H1 (cell line): Measurements from ENCODE around the gene UGT1A8. TPM values are rescaled to one million over a fixed set of nuclear protein-coding genes. Genes with fewer than 3 reads are reported as not detected.
A peak's percentile ranks its signal among the peaks of the same experiment; 100 is the strongest.

ENCODE experiments used
- CTCF ChIA-PET: fragments of 300-600 bp; sonication (Branson Sonifier 250); formaldehyde crosslinking; loops from one replicate; lab custom pipeline; 2021; ENCODE audit not compliant: partially characterized antibody; lab: Charles Lee
- POLR2A ChIA-PET: fragments of 300-600 bp; sonication (Branson Sonifier 250); formaldehyde crosslinking; loops from one replicate; lab custom pipeline; 2021; ENCODE audit warnings: inconsistent platforms; ENCODE audit not compliant: partially characterized antibody; lab: Charles Lee
- DNase-seq, 2 experiments: peaks; one replicate each; pipeline versions ENCODE4 v3.0.0 to v3.0.0-alpha.2; 2010 to 2022; ENCODE audit warnings: low spot score in 2 of 2, low read depth in 1 of 2, mixed read lengths in 1 of 2
- FAIRE-seq: peaks from 2 replicates; lab custom pipeline; 2011; peaks lifted over from hg19 to GRCh38; lab: Jason Lieb, UNC
- H2AFZ ChIP-seq: 2 replicates; pipeline ENCODE4 v1.8.1; 2012; ENCODE audit warnings: low read length, inconsistent platforms
- H2AK5ac ChIP-seq: 2 replicates; pipeline ENCODE4 v1.6.1; 2013; ENCODE audit warnings: low read depth, low read length
- H2BK120ac ChIP-seq: replicated peaks from 2 replicates; pipeline ENCODE3; 2013; ENCODE audit warnings: low read depth, low read length, inconsistent platforms
- H2BK12ac ChIP-seq: 2 replicates; pipeline ENCODE4 v1.6.1; 2013; ENCODE audit warnings: low read depth, low read length
- H2BK15ac ChIP-seq: 2 replicates; pipeline ENCODE4 v1.6.1; 2013; ENCODE audit warnings: low read length
- H2BK20ac ChIP-seq: 2 replicates; pipeline ENCODE4 v1.6.1; 2013; ENCODE audit warnings: low read length
- H2BK5ac ChIP-seq: 2 replicates; pipeline ENCODE4 v1.6.1; 2013; ENCODE audit warnings: low read depth, low read length
- H3K14ac ChIP-seq: 2 replicates; pipeline ENCODE4 v1.6.1; 2013; ENCODE audit warnings: inconsistent platforms; ENCODE audit not compliant: insufficient read length
- H3K18ac ChIP-seq: 2 replicates; pipeline ENCODE4 v1.6.1; 2013; ENCODE audit warnings: low read length; ENCODE audit errors: extremely low read depth
- H3K23ac ChIP-seq: 2 replicates; pipeline ENCODE4 v1.6.1; 2013; ENCODE audit warnings: inconsistent platforms; ENCODE audit not compliant: insufficient read length
- H3K23me2 ChIP-seq: 2 replicates; pipeline ENCODE4 v1.6.1; 2013; ENCODE audit warnings: low read depth, low read length
- H3K27ac ChIP-seq: 2 replicates; pipeline ENCODE4 v1.6.1; 2011; ENCODE audit warnings: low read depth, low read length, inconsistent platforms
- H3K27me3 ChIP-seq, 4 experiments: replicated peaks in 1 of 4; 1 replicate in 1 of 4; 2 replicates in 3 of 4; pipeline versions ENCODE4 v1.6.1 to v1.8.1; 2011 to 2013; ENCODE audit warnings: low read length in 3 of 4, mild to moderate bottlenecking in 3 of 4, inconsistent platforms in 2 of 4, mixed read lengths in 2 of 4, moderate library complexity in 1 of 4; ENCODE audit not compliant: control insufficient read depth in 3 of 4, insufficient read depth in 3 of 4; ENCODE audit errors: extremely low read depth in 1 of 4
- H3K36me3 ChIP-seq, 4 experiments: 2 replicates each; pipeline versions ENCODE4 v1.6.1 to v1.8.1; 2011 to 2013; ENCODE audit warnings: mild to moderate bottlenecking in 4 of 4, low read length in 3 of 4, moderate library complexity in 2 of 4, control low read depth in 1 of 4, inconsistent platforms in 1 of 4; ENCODE audit not compliant: insufficient read depth in 4 of 4, control insufficient read depth in 2 of 4
- H3K4ac ChIP-seq: replicated peaks from 2 replicates; pipeline ENCODE3; 2013; ENCODE audit warnings: low read length, low read depth, mixed read lengths, inconsistent platforms; ENCODE audit not compliant: insufficient read length
- H3K4me1 ChIP-seq, 4 experiments: replicated peaks in 1 of 4; 1 replicate in 1 of 4; 2 replicates in 3 of 4; pipeline versions ENCODE4 v1.6.1 to v1.8.1; 2011 to 2013; ENCODE audit warnings: low read length in 3 of 4, inconsistent platforms in 2 of 4, mixed read lengths in 1 of 4; ENCODE audit not compliant: insufficient read depth in 4 of 4, control insufficient read depth in 3 of 4
- H3K4me2 ChIP-seq, 2 experiments: 2 replicates each; pipeline versions ENCODE4 v1.6.1 to v1.8.1; 2011 to 2013; ENCODE audit warnings: low read depth in 2 of 2, low read length in 2 of 2, control low read depth in 1 of 2, inconsistent platforms in 1 of 2, mild to moderate bottlenecking in 1 of 2; ENCODE audit not compliant: insufficient read depth in 1 of 2
- H3K4me3 ChIP-seq, 4 experiments: fragments of 200-600, 300-600 bp in 1 of 4; sonication (generic), shearing (Covaris generic), sonication (Bioruptor Twin) in 1 of 4; 2 replicates each; pipeline versions ENCODE4 v1.5.1 to v1.8.1; 2011 to 2016; ENCODE audit warnings: low read length in 4 of 4, low read depth in 3 of 4, control low read depth in 2 of 4, inconsistent platforms in 2 of 4, mild to moderate bottlenecking in 2 of 4, mixed read lengths in 1 of 4, moderate library complexity in 1 of 4; ENCODE audit not compliant: insufficient read depth in 2 of 4; ENCODE audit errors: extremely low read depth in 1 of 4
- H3K56ac ChIP-seq: replicated peaks from 2 replicates; pipeline ENCODE3; 2013; ENCODE audit warnings: low read depth, mild to moderate bottlenecking, mixed read lengths, low read length, inconsistent platforms; ENCODE audit not compliant: insufficient read length
- H3K79me1 ChIP-seq: 2 replicates; pipeline ENCODE4 v1.6.1; 2013; ENCODE audit warnings: low read depth, low read length, control low read depth
- H3K79me2 ChIP-seq, 2 experiments: 2 replicates each; pipeline versions ENCODE4 v1.6.1 to v1.8.1; 2012 to 2013; ENCODE audit warnings: low read length in 2 of 2, mild to moderate bottlenecking in 2 of 2, inconsistent platforms in 1 of 2; ENCODE audit not compliant: insufficient read depth in 2 of 2, control insufficient read depth in 1 of 2
- H3K9ac ChIP-seq, 4 experiments: replicated peaks in 1 of 4; 1 replicate in 1 of 4; 2 replicates in 3 of 4; pipeline versions ENCODE4 v1.6.1 to v1.8.1; 2011 to 2013; ENCODE audit warnings: low read depth in 3 of 4, low read length in 3 of 4, control low read depth in 2 of 4, mild to moderate bottlenecking in 2 of 4, moderate library complexity in 2 of 4, inconsistent platforms in 1 of 4; ENCODE audit errors: extremely low read depth in 1 of 4
- H3K9me3 ChIP-seq, 2 experiments: 2 replicates each; pipeline versions ENCODE4 v1.6.1 to v1.8.1; 2012 to 2013; ENCODE audit warnings: mild to moderate bottlenecking in 2 of 2, moderate library complexity in 2 of 2, control low read depth in 1 of 2, inconsistent platforms in 1 of 2, low read depth in 1 of 2, low read length in 1 of 2, mixed read lengths in 1 of 2; ENCODE audit not compliant: insufficient read depth in 2 of 2
- H4K20me1 ChIP-seq, 2 experiments: replicated peaks in 1 of 2; 2 replicates each; pipeline versions ENCODE3 to v1.8.1; 2011 to 2013; ENCODE audit warnings: inconsistent platforms in 2 of 2, low read length in 2 of 2, mild to moderate bottlenecking in 1 of 2; ENCODE audit not compliant: insufficient read depth in 2 of 2, control insufficient read depth in 1 of 2
- H4K5ac ChIP-seq: 2 replicates; pipeline ENCODE4 v1.6.1; 2013; ENCODE audit warnings: low read length, low read depth, mixed read lengths, inconsistent platforms; ENCODE audit not compliant: insufficient read length
- H4K8ac ChIP-seq: 2 replicates; pipeline ENCODE4 v1.8.0; 2013; ENCODE audit warnings: mild to moderate bottlenecking, moderate library complexity, low read length, inconsistent platforms; ENCODE audit not compliant: insufficient read depth; ENCODE audit errors: extremely low read depth
- H4K91ac ChIP-seq: replicated peaks from 2 replicates; pipeline ENCODE3; 2013; ENCODE audit warnings: low read length, mixed read lengths, inconsistent platforms; ENCODE audit not compliant: insufficient read length
- BRCA1 ChIP-seq: IDR thresholded peaks from 2 replicates; pipeline ENCODE4 v1.6.1; 2012; ENCODE audit warnings: low read depth, low read length, improper control_type of control experiment
- CBX5 ChIP-seq: fragments of 300-800, 300-1000 bp; sonication (generic); IDR thresholded peaks from 2 replicates; pipeline ENCODE4 v1.7.1; 2016; ENCODE audit warnings: antibody characterized with exemption, low read length, low read depth
- GABPA ChIP-seq: IDR thresholded peaks from 2 replicates; pipeline ENCODE4 v1.6.1; 2011; ENCODE audit warnings: mild to moderate bottlenecking, low read length, moderate library complexity, borderline replicate concordance; ENCODE audit not compliant: insufficient read depth
- KDM1A ChIP-seq: fragments of 200-600, 300-600 bp; sonication (generic); IDR thresholded peaks from 2 replicates; pipeline ENCODE4 v1.7.1; 2016; ENCODE audit warnings: mild to moderate bottlenecking, low read length, borderline replicate concordance
- MAFK ChIP-seq: IDR thresholded peaks from 2 replicates; pipeline ENCODE4 v1.6.1; 2012; ENCODE audit warnings: low read depth, mild to moderate bottlenecking, improper control_type of control experiment, low read length
- RBBP5 ChIP-seq: IDR thresholded peaks from 2 replicates; pipeline ENCODE4 v1.7.1; 2012; ENCODE audit warnings: low read depth, mild to moderate bottlenecking, inconsistent platforms, low read length, moderate library complexity, borderline replicate concordance
- RFX5 ChIP-seq: IDR thresholded peaks from 2 replicates; pipeline ENCODE4 v1.6.1; 2011; ENCODE audit warnings: low read depth, low read length, improper control_type of control experiment, borderline replicate concordance
- RNF2 ChIP-seq: fragments of 200-900, 300-1000 bp; sonication (generic); IDR thresholded peaks from 2 replicates; pipeline ENCODE4 v1.7.1; 2016; ENCODE audit warnings: borderline replicate concordance, low read depth, mild to moderate bottlenecking, antibody characterized with exemption, low read length; ENCODE audit not compliant: poor library complexity, severe bottlenecking; ENCODE audit errors: missing control alignments
- SP4 ChIP-seq: IDR thresholded peaks from 2 replicates; pipeline ENCODE4 v1.6.1; 2012; ENCODE audit warnings: low read length, inconsistent platforms
- ZNF274 ChIP-seq: IDR thresholded peaks from 2 replicates; pipeline ENCODE4 v1.7.0; 2012; ENCODE audit warnings: low read length, borderline replicate concordance; ENCODE audit errors: extremely low read depth
- WGBS, 2 experiments: shearing (Covaris generic) in 1 of 2; methylation state at CpG; one replicate each; pipeline versions ENCODE4 v1.1.6 to v1.1.7; 2013 to 2015; ENCODE audit warnings: low lambda C conversion rate in 2 of 2, mixed read lengths in 2 of 2, inconsistent platforms in 1 of 2, low coverage in 1 of 2, missing lambda C conversion rate in 1 of 2; ENCODE audit not compliant: insufficient replicate concordance in 2 of 2, insufficient coverage in 1 of 2, insufficient read length in 1 of 2; ENCODE audit errors: extremely low coverage in 1 of 2, missing lambda C conversion rate in 1 of 2; 5-methylcytosine and 5-hydroxymethylcytosine counted together
- polyA plus RNA-seq, 7 experiments: library from polyadenylated mRNA; depleted of rRNA in 3 of 7; stranded (reverse) in 5 of 7; unstranded in 2 of 7; fragments of >200 nt in 5 of 7; fragments of 200-250 nt in 2 of 7; gene quantifications; 1 replicate in 5 of 7; 2 replicates in 1 of 7; 4 replicates in 1 of 7; pipeline versions ENCODE4 v1.2.1 to v1.2.3, GENCODE V29; 2011 to 2013; ENCODE audit warnings: missing spikeins in 2 of 7, mixed read lengths in 2 of 7
- total RNA-seq: library from RNA; stranded (reverse); fragmentation: NEBNext Ultra II Directional; extraction: Animal tissue kit (Norgen Biotek cat#: 25700); gene quantifications from 2 replicates; pipeline ENCODE4 v1.2.1, GENCODE V29; 2021

Gene UGT1A8
- total and polyA plus RNA-seq, 2 of the 8 experiments (the other 6 are each of a cell fraction or from before 2014, with no cell fraction given), result not detected

- DNase-seq (no peak), FAIRE-seq (no peak)
- Histone ChIP-seq H4K20me1 (no peaks in the 10 kb centered on the region), H3K27me3 (no peaks in the 10 kb centered on the region), H4K8ac (no peak overlapping the region), H3K79me2 (no peaks in the 10 kb centered on the region), H3K4me2 (no peak overlapping the region), H2BK5ac (peak overlapping the region; percentile 63; the same call in 1 of the 2 replicates), H3K36me3 (no peaks in the 10 kb centered on the region), H3K56ac (no peak overlapping the region), H3K27ac (no peak overlapping the region), H3K23ac (no peak overlapping the region), H2BK120ac (no peak overlapping the region), H4K91ac (peak overlapping the region; percentile 17), H3K18ac (no peak overlapping the region), H3K79me1 (no peaks in the 10 kb centered on the region), H2BK12ac (no peak overlapping the region), H3K14ac (no peak overlapping the region), H3K4me3 (no peak overlapping the region), H3K4ac (no peak overlapping the region), H2AFZ (no peak overlapping the region), H2BK20ac (0 out of 2 replicates have a peak overlapping the region, but pooled peaks have one; percentile 56), H3K4me1 (no peaks in the 10 kb centered on the region; a peak in 1 of 7 replicates), H2BK15ac (no peak overlapping the region), H4K5ac (no peak overlapping the region), H3K9ac (no peak overlapping the region), H2AK5ac (no peak overlapping the region), H3K23me2 (peaks cover 2% of the 10 kb centered on the region; the same call in 1 of the 2 replicates), H3K9me3 (peaks cover 3 to 4% of the 10 kb centered on the region in 2 experiments; a peak in 1 of 4 replicates)
- ChIA-PET POLR2A (no interaction called here), CTCF (interaction anchor here (0.6 to 1.1 kb wide), 2 partner anchors 27 to 29 kb away, joined by 3 to 5 read pairs; no protein-coding TSS in a partner anchor)
- 94% methylated on average over 9 of the region's 9 CpGs; no CpG with 5 or more reads in 1 of the 2 experiments for WGBS, 2 experiments
- TF ChIP-seq RNF2 (no peak), GABPA (no peak), SP4 (no peak), KDM1A (no peak), BRCA1 (no peak), ZNF274 (no peak), MAFK (no peak), CBX5 (no peak), RFX5 (no peak), RBBP5 (no peak)
Observed at GRCh38 chr2:233769260-233769659, 151.8 kb downstream of the UGT1A8 start.
